Esophagus squamous epithelium (tissue), 5 donors: ENCODE results near the gene RGS14. TPM values are rescaled to one million over a fixed set of nuclear protein-coding genes. Genes with fewer than 3 reads are reported as not detected.
A peak's percentile ranks its signal among the peaks of the same experiment; 100 is the strongest.

Experiments
- DNase-seq: peaks from one replicate; lab custom pipeline; 2025; lab: John Stamatoyannopoulos, UW
- H3K27ac ChIP-seq, 4 donors: fragments of 200-600 bp; sonication (generic); one replicate each; pipeline ENCODE4 v1.5.1; 2016 to 2019; ENCODE audit warnings: mild to moderate bottlenecking in 1 of 4
- H3K27me3 ChIP-seq, 4 donors: fragments of 200-600 bp; sonication (generic); 1 replicate in 3 of 4; 2 replicates in 1 of 4; pipeline versions ENCODE4 v1.5.1 to v1.6.0; 2017 to 2021; ENCODE audit warnings: antibody characterized with exemption in 1 of 4
- H3K36me3 ChIP-seq, 3 donors: fragments of 200-600 bp; sonication (generic); one replicate each; pipeline ENCODE4 v1.5.1; 2016 to 2019
- H3K4me1 ChIP-seq, 3 donors: fragments of 200-600 bp; sonication (generic); one replicate each; pipeline ENCODE4 v1.5.1; 2017 to 2019
- H3K4me3 ChIP-seq, 4 donors: fragments of 200-600 bp; sonication (generic); 1 replicate in 3 of 4; 2 replicates in 1 of 4; pipeline ENCODE4 v1.5.1; 2016 to 2019; ENCODE audit warnings: mild to moderate bottlenecking in 2 of 4, moderate library complexity in 1 of 4
- H3K9me3 ChIP-seq, 3 donors: fragments of 200-600 bp; sonication (generic); one replicate each; pipeline ENCODE4 v1.5.1; 2016 to 2019
- CTCF ChIP-seq, 6 experiments: fragments of 450-650 bp in 4 of 6; fragments of 200-600 bp in 2 of 6; sonication (generic) in 2 of 6; IDR thresholded peaks; one replicate each; pipeline ENCODE4 v1.5.1; 2016 to 2019; ENCODE audit warnings: antibody characterized with exemption in 6 of 6, mild to moderate bottlenecking in 4 of 6, moderate library complexity in 4 of 6
- POLR2A ChIP-seq, 4 donors: fragments of 450-650 bp; IDR thresholded peaks; one replicate each; pipeline ENCODE4 v1.6.1; 2017; ENCODE audit warnings: antibody characterized with exemption in 4 of 4, mild to moderate bottlenecking in 4 of 4, moderate library complexity in 3 of 4
- WGBS, 2 donors: methylation state at CpG; one replicate each; pipeline ENCODE4 v1.1.5; 2018; 5-methylcytosine and 5-hydroxymethylcytosine counted together
- intact Hi-C: fragments of 100-400 bp; cut with DNase I; formaldehyde crosslinking; loops from one replicate; pipeline ENCODE4 v1.15.0; 2022
- total RNA-seq, 4 donors: library from RNA; depleted of rRNA; stranded (reverse); fragments of >200 nt; gene quantifications; one replicate each; pipeline ENCODE4 v1.1.0, GENCODE V29; 2016
- donor health status: DM: yes; HTN: yes; CAD: no.

RGS14 gene
- total RNA-seq, 4 donors from 2014 or later = 32.7 to 37.8 (median 34.8) TPM

GRCh38 chr5:177366528-177367322, 9.0 kb downstream of the RGS14 start:
- TF ChIP-seq POLR2A (IDR thresholded peaks at IDR 0.05) (peak in 1 of 4 donors; percentile 36), CTCF (IDR thresholded peaks at IDR 0.05) (no peak)
- Histone ChIP-seq H3K4me3 (peak overlapping the region; percentile 27 to 60 (median 46)), H3K36me3 (no peaks in the 10 kb centered on the region), H3K27me3 (no peaks in the 10 kb centered on the region), H3K9me3 (no peaks in the 10 kb centered on the region), H3K4me1 (peaks cover 51 to 97% (median 66%) of the 10 kb centered on the region in 3 donors), H3K27ac (peak overlapping the region; percentile 85 to 91 (median 89))
- WGBS, 2 donors = 23 to 57% methylated on average over 7 to 10 of the region's 36 CpGs
- intact Hi-C loops = no loop called here
- DNase-seq = no peak

GRCh38 chr5:177367323-177367848, 9.7 kb downstream of the RGS14 start:
- TF ChIP-seq CTCF (IDR thresholded peaks at IDR 0.05) (no peak), POLR2A (IDR thresholded peaks at IDR 0.05) (peak in 1 of 4 donors; percentile 2)
- peaks cover 52 to 97% (median 65%) of the 10 kb centered on the region in 3 donors for H3K4me1 ChIP-seq

GRCh38 chr5:177367981-177368868, 10.5 kb downstream of the RGS14 start:
- TF ChIP-seq POLR2A (IDR thresholded peaks at IDR 0.05) (no peak), CTCF (IDR thresholded peaks at IDR 0.05) (no peak)
- Histone ChIP-seq H3K27me3 (no peaks in the 10 kb centered on the region), H3K4me3 (peak overlapping the region in 3 of 4 donors; percentile 43 to 60 (median 49)), H3K27ac (peak overlapping the region; percentile 74 to 93 (median 89)), H3K9me3 (no peaks in the 10 kb centered on the region), H3K36me3 (peaks cover 0 to 4% (median 0%) of the 10 kb centered on the region in 3 donors), H3K4me1 (peaks cover 52 to 97% (median 67%) of the 10 kb centered on the region in 3 donors)
- no peak for DNase-seq
- intact Hi-C loops = no loop called here
- WGBS, 2 donors = 75 to 87% methylated on average over 13 to 22 of the region's 29 CpGs

More at GRCh38 chr5:177367323-177367848, 9.7 kb downstream of the RGS14 start:
- Histone ChIP-seq H3K36me3 (peaks cover 0 to 4% (median 0%) of the 10 kb centered on the region in 3 donors), H3K9me3 (no peaks in the 10 kb centered on the region), H3K4me3 (peak overlapping the region; percentile 27 to 60 (median 46)), H3K27ac (peak overlapping the region; percentile 85 to 91 (median 89)), H3K27me3 (no peaks in the 10 kb centered on the region)
- DNase-seq = no peak
- 55 to 57% methylated on average over 6 to 22 of the region's 46 CpGs for WGBS, 2 donors
- intact Hi-C loops = no loop called here

GRCh38 chr5:177368869-177369644, 11.3 kb downstream of the RGS14 start:
- H3K4me3 ChIP-seq = no peak overlapping the region
- TF ChIP-seq CTCF (IDR thresholded peaks at IDR 0.05) = peak in 5 of 6 experiments; percentile 9 to 75 (median 64)
- TF ChIP-seq POLR2A (IDR thresholded peaks at IDR 0.05) = no peak
- DNase-seq = no peak
- peak overlapping the region; percentile 86 to 93 (median 92) for H3K27ac ChIP-seq
- WGBS, 2 donors = 43 to 62% methylated on average over 2 to 5 of the region's 5 CpGs
- H3K4me1 ChIP-seq = peaks cover 51 to 97% (median 67%) of the 10 kb centered on the region in 3 donors
- no peaks in the 10 kb centered on the region for H3K9me3 ChIP-seq
- H3K27me3 ChIP-seq = no peaks in the 10 kb centered on the region
- intact Hi-C loops = no loop called here
- H3K36me3 ChIP-seq = peaks cover 0 to 4% (median 0%) of the 10 kb centered on the region in 3 donors
